ENCODE data around the gene TMEM131.
A peak's percentile ranks its signal among the peaks of the same experiment; 100 is the strongest.

The TMEM131 gene

DNA sequence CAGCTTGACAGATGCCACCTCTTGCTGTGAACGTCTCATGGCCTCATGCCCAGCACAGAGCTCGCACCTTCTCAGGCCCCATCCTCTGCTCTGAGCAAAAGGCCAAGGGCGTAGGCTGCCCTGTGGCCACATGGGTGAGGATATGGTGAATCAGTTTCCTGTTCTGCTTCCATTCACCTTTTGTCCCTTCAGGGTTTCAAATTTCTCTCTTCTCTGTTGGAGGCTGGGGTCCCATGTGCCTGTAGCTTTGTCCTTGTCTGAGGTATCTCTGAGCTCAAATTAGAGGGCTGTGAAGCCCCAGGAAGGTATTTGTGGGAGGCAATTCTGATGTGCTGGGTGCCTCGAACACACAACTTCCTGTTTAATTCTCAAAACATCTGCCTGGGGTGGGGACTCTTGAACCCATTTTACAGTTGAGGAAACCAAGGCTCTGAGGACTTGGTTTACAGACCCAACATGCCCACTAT is 253.3 kb downstream of the TMEM131 start:
- DNase-seq, result no peak

GRCh38 chr2:97741686-97742085 is 254.1 kb downstream of the TMEM131 start:
- DNase-seq, result no peak

- no peak for DNase-seq
Measured at GRCh38 chr2:97741251-97741650, 254.5 kb downstream of the TMEM131 start.

- DNase-seq, result peak in 2 of 58 donors; percentile 6 to 10
Measured at GRCh38 chr2:97740590-97741182, 255.1 kb downstream of the TMEM131 start.

DNA sequence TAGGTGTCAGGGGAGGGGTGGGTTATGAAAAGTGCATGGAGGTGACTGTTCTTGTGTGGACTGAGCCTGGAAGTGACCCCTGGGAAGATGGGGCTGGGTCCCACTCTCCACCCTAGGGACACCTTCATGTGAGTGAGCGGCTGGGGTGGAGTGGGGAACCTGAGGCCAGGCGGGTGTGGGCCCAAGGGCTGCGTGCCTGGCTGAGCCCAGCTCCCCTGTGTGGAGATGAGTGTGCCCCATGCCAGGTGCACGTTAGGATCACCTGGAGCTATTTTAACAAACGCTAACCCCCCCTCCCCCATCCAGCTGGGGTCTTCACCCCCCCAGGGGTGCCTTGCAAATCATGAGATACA is 255.9 kb downstream of the TMEM131 start:
- no peak for DNase-seq

DNA sequence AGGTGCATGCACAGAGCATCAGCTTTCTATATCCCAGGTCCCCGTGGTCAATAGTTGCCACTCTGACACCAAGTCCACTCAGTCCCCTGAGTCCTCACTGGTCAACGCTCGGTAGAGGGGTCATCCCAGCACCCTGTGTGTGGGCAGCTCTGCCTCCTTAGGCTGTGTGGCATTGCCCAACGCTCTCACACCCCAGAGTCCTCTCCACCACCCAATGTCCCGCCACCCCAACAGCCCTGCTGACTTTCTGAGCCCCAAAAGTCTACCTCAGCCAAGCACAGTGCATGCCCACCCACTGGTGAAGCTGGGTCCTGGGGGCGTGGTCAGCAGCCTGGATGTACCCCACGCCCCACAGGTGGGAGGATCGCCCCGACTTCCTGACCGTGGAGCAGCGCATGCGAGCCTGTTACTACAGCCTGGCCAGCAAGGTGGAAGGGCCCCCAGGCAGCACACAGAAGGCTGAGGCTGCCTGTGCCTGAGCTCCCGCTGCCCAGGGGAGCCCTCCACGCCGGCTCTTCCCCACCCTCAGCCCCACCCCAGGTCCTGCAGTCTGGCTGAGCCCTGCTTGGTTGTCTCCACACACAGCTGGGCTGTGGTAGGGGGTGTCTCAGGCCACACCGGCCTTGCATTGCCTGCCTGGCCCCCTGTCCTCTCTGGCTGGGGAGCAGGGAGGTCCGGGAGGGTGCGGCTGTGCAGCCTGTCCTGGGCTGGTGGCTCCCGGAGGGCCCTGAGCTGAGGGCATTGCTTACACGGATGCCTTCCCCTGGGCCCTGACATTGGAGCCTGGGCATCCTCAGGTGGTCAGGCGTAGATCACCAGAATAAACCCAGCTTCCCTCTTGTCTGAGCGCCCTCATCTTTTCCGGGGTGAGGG is 256.5 kb downstream of the TMEM131 start:
- no peak for DNase-seq

GRCh38 chr2:97738179-97739019 is 257.3 kb downstream of the TMEM131 start:
- DNase-seq, result no peak

DNA sequence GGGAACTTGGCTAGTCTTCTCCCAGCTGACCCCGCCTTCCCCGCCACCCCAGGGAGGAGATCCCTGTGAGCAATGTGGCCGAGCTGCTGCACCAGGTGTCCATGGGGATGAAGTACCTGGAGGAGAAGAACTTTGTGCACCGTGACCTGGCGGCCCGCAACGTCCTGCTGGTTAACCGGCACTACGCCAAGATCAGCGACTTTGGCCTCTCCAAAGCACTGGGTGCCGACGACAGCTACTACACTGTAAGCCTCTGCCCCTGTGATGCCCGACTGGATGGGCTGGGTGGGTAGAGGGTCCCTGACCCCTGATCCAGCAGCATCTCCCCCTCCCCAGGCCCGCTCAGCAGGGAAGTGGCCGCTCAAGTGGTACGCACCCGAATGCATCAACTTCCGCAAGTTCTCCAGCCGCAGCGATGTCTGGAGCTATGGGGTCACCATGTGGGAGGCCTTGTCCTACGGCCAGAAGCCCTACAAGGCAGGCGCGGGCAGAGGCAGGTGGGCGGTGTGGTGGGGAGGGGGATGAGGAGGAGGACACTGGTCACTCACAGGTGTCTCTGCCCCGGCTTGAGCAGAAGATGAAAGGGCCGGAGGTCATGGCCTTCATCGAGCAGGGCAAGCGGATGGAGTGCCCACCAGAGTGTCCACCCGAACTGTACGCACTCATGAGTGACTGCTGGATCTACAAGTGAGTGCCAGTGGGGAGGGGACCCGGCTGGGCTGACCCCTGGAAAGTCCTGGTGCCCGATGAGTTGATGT is 258.1 kb downstream of the TMEM131 start:
- no peak for DNase-seq

DNA sequence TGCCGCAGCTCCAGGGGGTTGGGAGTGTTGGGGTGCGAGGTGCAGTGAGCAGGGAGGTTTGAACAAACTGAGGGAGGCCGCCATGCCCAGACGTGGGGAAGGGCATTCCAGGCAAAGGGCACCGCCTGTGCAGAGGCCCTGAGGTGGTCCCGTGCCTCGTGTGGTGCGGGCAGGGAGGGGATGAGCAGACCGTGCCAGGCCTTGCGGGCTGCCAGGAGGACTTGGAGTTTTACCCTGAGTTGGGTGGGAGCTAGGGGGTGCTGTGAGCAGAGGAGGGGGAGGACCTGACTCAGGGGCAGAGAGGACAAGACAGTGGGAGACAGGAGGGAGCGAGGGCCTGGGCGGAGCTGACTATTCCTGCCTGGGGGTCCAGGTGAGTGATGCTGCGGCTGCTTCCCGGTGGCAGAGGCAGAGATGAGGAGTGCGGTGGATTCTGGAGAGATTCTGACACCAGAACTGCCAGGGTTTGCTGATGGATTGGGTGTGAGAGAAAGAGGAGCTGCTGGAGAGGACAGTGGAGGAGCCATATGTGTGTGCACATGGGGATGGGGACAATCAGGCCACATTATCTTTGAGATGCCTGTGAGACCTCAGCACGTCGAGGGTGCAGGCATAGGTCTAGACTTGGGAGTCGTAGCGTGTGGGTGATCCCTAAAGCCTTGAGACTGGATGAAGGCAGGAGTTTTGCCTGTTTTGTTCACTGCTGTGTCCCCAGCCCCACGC is 259.0 kb downstream of the TMEM131 start:
- no peak for DNase-seq

DNA sequence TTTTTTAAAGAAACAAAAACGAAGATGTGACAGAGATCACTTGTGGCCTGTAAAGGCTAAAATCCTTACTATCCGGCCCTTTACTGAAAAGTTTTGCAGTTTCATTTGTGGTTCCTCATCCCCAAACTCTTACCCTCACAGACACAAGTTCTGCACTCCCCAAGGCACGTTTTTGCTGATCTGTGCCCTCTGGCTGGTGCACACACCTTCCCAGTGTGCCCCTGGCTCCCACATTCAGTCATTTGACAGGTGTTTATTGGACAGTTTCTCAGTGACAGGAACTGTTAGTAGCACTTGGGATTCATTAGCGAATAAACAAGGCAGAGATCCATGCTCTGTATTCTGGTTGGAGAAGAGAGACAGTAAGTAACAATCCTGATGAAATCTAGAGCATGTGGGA is 259.6 kb downstream of the TMEM131 start:
- no peak for DNase-seq

DNA sequence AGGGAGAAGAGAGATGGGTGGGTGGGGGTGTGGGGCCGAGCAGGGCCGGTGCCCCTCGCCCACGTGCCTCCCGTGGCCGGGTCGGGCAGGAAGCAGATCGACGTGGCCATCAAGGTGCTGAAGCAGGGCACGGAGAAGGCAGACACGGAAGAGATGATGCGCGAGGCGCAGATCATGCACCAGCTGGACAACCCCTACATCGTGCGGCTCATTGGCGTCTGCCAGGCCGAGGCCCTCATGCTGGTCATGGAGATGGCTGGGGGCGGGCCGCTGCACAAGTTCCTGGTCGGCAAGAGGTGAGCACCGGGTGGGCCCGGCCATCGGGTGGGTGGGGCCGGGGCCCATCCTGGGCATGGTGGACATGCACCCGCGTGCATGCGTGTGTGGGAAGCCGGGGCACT is 260.6 kb downstream of the TMEM131 start:
- DNase-seq, result no peak

- DNase-seq, result no peak
Measured at GRCh38 chr2:97734061-97735051, 261.4 kb downstream of the TMEM131 start.

DNA sequence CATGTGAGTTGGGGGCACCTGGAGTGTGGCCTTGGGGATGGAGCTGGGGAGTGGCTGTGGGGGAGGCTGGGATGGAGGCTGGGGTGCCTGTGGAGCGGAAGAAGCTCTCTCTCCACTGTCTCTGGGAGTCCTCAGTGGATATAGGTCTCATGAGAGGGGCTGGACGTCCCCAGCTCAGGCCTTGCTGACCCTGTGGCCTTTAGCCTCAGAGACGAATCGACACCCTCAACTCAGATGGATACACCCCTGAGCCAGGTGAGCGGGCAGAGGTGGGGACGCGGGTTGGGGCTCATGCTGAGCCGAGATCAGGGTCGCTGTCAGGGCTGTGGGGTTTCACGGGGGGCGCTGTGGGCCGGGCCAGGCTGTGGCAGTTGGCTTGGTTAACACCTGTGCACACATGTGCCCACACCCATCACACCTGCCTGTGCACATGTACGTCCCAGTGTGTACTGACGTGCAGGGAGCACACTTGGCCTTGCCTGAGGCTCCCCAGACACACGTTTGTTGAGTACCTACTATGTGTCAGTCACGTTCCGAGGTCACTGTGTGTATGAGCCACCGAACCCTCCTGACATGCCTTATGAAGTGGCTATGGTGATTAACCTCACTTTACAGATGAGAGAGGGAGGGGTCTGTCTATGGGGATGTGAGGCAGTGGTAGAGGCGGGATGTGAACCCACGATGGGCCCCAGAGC is 262.3 kb downstream of the TMEM131 start:
- no peak for DNase-seq

GRCh38 chr2:97732436-97733340 is 263.1 kb downstream of the TMEM131 start:
- no peak for DNase-seq

- no peak for DNase-seq
Measured at GRCh38 chr2:97731274-97732020, 264.3 kb downstream of the TMEM131 start.

- no peak for DNase-seq
Measured at GRCh38 chr2:97730245-97730644, 265.5 kb downstream of the TMEM131 start.

All from anterior cingulate cortex (tissue), 58 donors.